Endothelial cell (in vitro differentiated cells): ENCODE measurements around the gene SHC4. TPM values are rescaled to one million over a fixed set of nuclear protein-coding genes. Genes with fewer than 3 reads are reported as not detected.

Experiments used
- DNase-seq: peaks from one replicate; pipeline ENCODE4 v3.0.0; 2021; ENCODE audit warnings: low spot score
- H3K27ac Mint-ChIP-seq: one replicate; pipeline ENCODE4 v1.8.0; 2021; ENCODE audit warnings: mixed read lengths, inconsistent platforms; ENCODE audit not compliant: unreplicated experiment
- H3K27me3 Mint-ChIP-seq: one replicate; pipeline ENCODE4 v1.8.0; 2021; ENCODE audit warnings: mild to moderate bottlenecking, moderate library complexity, mixed read lengths, inconsistent platforms; ENCODE audit not compliant: unreplicated experiment
- H3K36me3 Mint-ChIP-seq: one replicate; pipeline ENCODE4 v1.8.0; 2021; ENCODE audit warnings: mild to moderate bottlenecking, low read depth, mixed read lengths, inconsistent platforms; ENCODE audit not compliant: unreplicated experiment
- H3K4me1 Mint-ChIP-seq: one replicate; pipeline ENCODE4 v1.8.0; 2021; ENCODE audit warnings: mild to moderate bottlenecking, mixed read lengths, inconsistent platforms; ENCODE audit not compliant: unreplicated experiment
- H3K4me3 Mint-ChIP-seq: one replicate; pipeline ENCODE4 v1.8.0; 2021; ENCODE audit warnings: mild to moderate bottlenecking, mixed read lengths, inconsistent platforms; ENCODE audit not compliant: unreplicated experiment
- H3K9me3 Mint-ChIP-seq: one replicate; pipeline ENCODE4 v1.8.0; 2021; ENCODE audit warnings: mixed read lengths, inconsistent platforms; ENCODE audit not compliant: unreplicated experiment
- CTCF ChIP-seq: fragments of 200-600 bp; sonication (generic); IDR thresholded peaks from one replicate; pipeline ENCODE4 v1.5.0; 2021; ENCODE audit warnings: antibody characterized with exemption; ENCODE audit not compliant: unreplicated experiment
- total RNA-seq: library from RNA; stranded (reverse); fragmentation: NEBNext Ultra II Directional; extraction: Animal tissue kit (Norgen Biotek cat#: 25700); gene quantifications from one replicate; pipeline ENCODE4 v1.2.1, GENCODE V29; 2021; ENCODE audit not compliant: unreplicated experiment

The SHC4 gene
- total RNA-seq, 1 donor from 2014 or later: 6.8 TPM

DNA sequence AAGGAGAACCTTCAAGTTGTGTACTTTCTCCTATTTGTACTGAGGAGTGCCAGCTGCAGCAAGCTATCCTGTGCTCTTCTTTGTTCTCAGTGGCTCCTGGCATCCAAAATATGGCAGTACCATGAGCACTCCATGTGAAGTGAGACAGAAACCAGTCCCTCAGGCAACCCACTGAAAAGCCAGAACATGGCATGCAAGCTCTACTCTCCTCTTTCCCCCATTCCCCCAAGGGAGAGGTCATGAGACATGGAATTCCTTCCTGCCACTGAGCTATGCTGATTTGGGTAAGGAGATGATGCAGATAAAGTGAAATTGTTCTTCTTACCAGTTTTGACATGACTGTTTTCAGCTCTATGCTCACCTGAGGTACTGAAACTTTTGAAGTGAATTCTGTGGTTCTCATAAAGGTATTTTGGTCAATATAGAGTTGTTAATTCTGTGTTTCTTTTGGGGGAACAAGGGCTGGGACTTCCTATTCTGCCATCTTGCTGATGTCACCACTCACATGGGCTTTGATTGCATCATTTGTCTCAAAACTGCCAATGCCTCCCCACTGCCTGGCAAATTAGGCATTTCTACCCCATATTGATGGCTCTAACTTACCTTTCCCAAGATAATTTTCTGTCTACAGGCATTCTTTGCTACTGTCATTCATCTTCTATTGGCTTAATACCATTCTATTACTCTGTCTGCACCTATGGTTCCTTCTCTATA is 130.0 kb downstream of the SHC4 start:
- Mint-ChIP-seq H3K36me3 (peaks cover 14% of the 10 kb centered on the region), H3K9me3 (no peaks in the 10 kb centered on the region), H3K27ac (no peak overlapping the region), H3K4me1 (no peaks in the 10 kb centered on the region), H3K4me3 (no peak overlapping the region), H3K27me3 (no peaks in the 10 kb centered on the region)
- no peak for DNase-seq
- no peak for TF ChIP-seq CTCF

- no peaks in the 10 kb centered on the region for H3K9me3 Mint-ChIP-seq
- TF ChIP-seq CTCF: no peak
- peaks cover 7% of the 10 kb centered on the region for H3K4me1 Mint-ChIP-seq
- H3K4me3 Mint-ChIP-seq: no peak overlapping the region
- H3K27ac Mint-ChIP-seq: no peak overlapping the region
- H3K27me3 Mint-ChIP-seq: no peaks in the 10 kb centered on the region
- peaks cover 14% of the 10 kb centered on the region for H3K36me3 Mint-ChIP-seq
- no peak for DNase-seq
Measured at GRCh38 chr15:48832648-48833047, 131.1 kb downstream of the SHC4 start.

- H3K27ac Mint-ChIP-seq: no peak overlapping the region
- peaks cover 7% of the 10 kb centered on the region for H3K4me1 Mint-ChIP-seq
- no peak for TF ChIP-seq CTCF
- H3K27me3 Mint-ChIP-seq: no peaks in the 10 kb centered on the region
- no peak overlapping the region for H3K4me3 Mint-ChIP-seq
- H3K9me3 Mint-ChIP-seq: no peaks in the 10 kb centered on the region
- no peak for DNase-seq
- peaks cover 8% of the 10 kb centered on the region for H3K36me3 Mint-ChIP-seq
Measured at GRCh38 chr15:48828906-48829305, 134.8 kb downstream of the SHC4 start.

DNA sequence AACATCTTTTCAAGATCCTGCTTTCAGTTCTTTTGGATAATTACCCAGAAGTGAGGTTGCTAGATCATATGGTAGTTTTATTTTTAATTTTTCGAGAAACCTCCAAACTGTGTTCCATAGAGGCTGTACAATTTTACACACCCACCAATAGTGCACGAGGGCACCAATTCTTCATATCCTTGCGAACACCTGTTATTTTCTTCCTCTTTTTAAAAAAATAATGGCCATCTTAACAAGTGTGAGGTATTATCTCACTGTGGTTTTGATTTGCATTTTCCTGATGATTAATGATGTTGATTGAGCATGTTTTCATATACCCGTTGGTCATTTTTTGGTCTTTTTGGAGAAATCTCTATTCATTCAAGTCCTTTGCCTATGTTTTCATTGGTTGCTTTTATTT is 135.2 kb downstream of the SHC4 start:
- no peak overlapping the region for H3K4me3 Mint-ChIP-seq
- peaks cover 7% of the 10 kb centered on the region for H3K36me3 Mint-ChIP-seq
- DNase-seq: no peak
- H3K27me3 Mint-ChIP-seq: no peaks in the 10 kb centered on the region
- no peak overlapping the region for H3K27ac Mint-ChIP-seq
- H3K4me1 Mint-ChIP-seq: peaks cover 7% of the 10 kb centered on the region
- TF ChIP-seq CTCF: no peak
- no peaks in the 10 kb centered on the region for H3K9me3 Mint-ChIP-seq

DNA sequence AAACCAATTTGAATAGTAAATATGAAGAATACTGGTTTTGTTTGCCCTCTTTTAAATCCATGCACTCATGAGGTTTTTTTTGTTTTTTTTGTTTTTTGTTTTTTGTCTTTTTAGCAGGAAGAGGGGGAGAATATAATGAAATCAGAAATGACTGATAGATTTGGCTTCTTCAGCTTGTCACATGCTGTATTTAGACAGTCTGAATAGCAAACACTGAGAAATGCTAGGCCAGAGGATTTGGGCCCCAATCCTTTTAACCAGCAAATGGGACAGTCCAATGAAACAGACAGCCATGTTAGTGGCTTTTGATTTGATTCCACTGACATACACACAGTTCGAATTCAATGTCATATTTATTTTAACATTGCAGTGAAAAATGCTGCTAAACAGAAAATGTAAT is 138.6 kb downstream of the SHC4 start:
- DNase-seq: no peak
- Mint-ChIP-seq H3K27ac (no peak overlapping the region), H3K4me1 (peaks cover 7% of the 10 kb centered on the region), H3K4me3 (no peak overlapping the region), H3K9me3 (no peaks in the 10 kb centered on the region), H3K27me3 (no peaks in the 10 kb centered on the region), H3K36me3 (no peaks in the 10 kb centered on the region)
- no peak for TF ChIP-seq CTCF
